Breast epithelium (tissue), 4 donors: ENCODE data around the gene VEPH1. TPM values are rescaled to one million over a fixed set of nuclear protein-coding genes. Genes with fewer than 3 reads are reported as not detected.

Experiments used
- DNase-seq, 2 donors: peaks; one replicate each; pipeline ENCODE4 v3.0.0-alpha.2; 2019; ENCODE audit warnings: low spot score in 2 of 2
- H3K27ac ChIP-seq, 2 donors: fragments of 200-600 bp; sonication (generic) in 1 of 2; one replicate each; pipeline ENCODE4 v1.5.1; 2016 to 2019; ENCODE audit warnings: mild to moderate bottlenecking in 1 of 2
- H3K27me3 ChIP-seq, 2 donors: fragments of 200-600 bp; sonication (generic) in 1 of 2; one replicate each; pipeline versions ENCODE4 v1.5.1 to v1.6.0; 2017 to 2019; ENCODE audit warnings: control low read depth in 1 of 2, mild to moderate bottlenecking in 1 of 2
- H3K36me3 ChIP-seq: fragments of 200-600 bp; one replicate; pipeline ENCODE4 v1.5.1; 2019
- H3K4me1 ChIP-seq, 2 donors: fragments of 200-600 bp; sonication (generic); one replicate each; pipeline ENCODE4 v1.5.1; 2016 to 2019; ENCODE audit warnings: control low read depth in 1 of 2
- H3K4me3 ChIP-seq, 3 donors: fragments of 200-600 bp; sonication (generic); 1 replicate in 2 of 3; 2 replicates in 1 of 3; pipeline ENCODE4 v1.5.1; 2016 to 2019; ENCODE audit warnings: mild to moderate bottlenecking in 3 of 3, moderate library complexity in 2 of 3
- H3K9me3 ChIP-seq, 2 donors: fragments of 200-600 bp; sonication (generic) in 1 of 2; one replicate each; pipeline ENCODE4 v1.5.1; 2016 to 2019; ENCODE audit warnings: control low read depth in 1 of 2
- POLR2A ChIP-seq: fragments of 450-650 bp; IDR thresholded peaks from one replicate; pipeline ENCODE4 v1.6.1; 2016; ENCODE audit warnings: antibody characterized with exemption, mild to moderate bottlenecking, moderate library complexity
- POLR2AphosphoS5 ChIP-seq, 3 donors: sonication (generic); formaldehyde crosslinking; IDR thresholded peaks; one replicate each; pipeline ENCODE4 v1.6.1; 2017; ENCODE audit warnings: antibody characterized with exemption in 3 of 3
- intact Hi-C: fragments of 100-400 bp; cut with DNase I; formaldehyde crosslinking; loops from one replicate; pipeline ENCODE4 v1.15.1; 2023; ENCODE audit warnings: low total_unique reads
- total RNA-seq, 3 donors: library from RNA; depleted of rRNA; stranded (reverse); fragments of >200 nt; gene quantifications; one replicate each; pipeline ENCODE4 v1.1.0, GENCODE V29; 2016
- TF ChIP-seq, protein P1 (sequence below), 3 donors: fragments of 450-650 bp; IDR thresholded peaks; one replicate each; pipeline ENCODE4 v1.5.1; 2016 to 2017; ENCODE audit warnings: antibody characterized with exemption in 3 of 3, mild to moderate bottlenecking in 3 of 3, moderate library complexity in 3 of 3

VEPH1 gene
- total RNA-seq, 3 donors from 2014 or later = under 0.01 to 20.9 (median 8.8) TPM

DNA sequence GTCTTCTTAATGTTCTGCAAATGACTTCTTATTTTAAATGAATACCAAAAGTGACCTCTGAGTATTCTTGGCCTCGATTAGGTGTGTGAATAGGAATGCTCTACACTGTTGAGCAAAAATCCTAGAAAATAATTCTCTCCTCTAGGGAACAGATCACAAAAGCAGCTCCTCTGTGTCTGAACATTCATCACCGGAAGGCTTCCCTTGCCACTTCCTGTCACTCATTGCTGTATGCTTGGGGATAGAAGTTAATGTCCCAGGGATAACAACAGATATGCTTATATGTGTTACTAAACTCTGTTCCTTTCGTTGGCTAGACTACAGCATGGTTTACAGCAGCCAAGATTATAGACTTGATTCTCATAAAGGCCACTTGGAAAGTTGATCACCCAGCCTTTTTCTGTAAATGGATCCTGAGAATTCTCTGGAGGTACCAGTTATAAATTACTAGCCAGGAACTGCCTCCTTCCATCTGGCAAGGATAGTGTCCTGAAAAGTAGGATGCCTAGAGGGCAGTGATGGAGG is 82.5 kb downstream of the VEPH1 start:
- no peak for DNase-seq
- no peaks in the 10 kb centered on the region for H3K4me1 ChIP-seq
- no peaks in the 10 kb centered on the region for H3K36me3 ChIP-seq
- H3K4me3 ChIP-seq = no peak overlapping the region
- no peaks in the 10 kb centered on the region for H3K9me3 ChIP-seq
- H3K27ac ChIP-seq = no peak overlapping the region
- no peaks in the 10 kb centered on the region for H3K27me3 ChIP-seq
- intact Hi-C loops = no loop called here
- TF ChIP-seq, protein P1, sequence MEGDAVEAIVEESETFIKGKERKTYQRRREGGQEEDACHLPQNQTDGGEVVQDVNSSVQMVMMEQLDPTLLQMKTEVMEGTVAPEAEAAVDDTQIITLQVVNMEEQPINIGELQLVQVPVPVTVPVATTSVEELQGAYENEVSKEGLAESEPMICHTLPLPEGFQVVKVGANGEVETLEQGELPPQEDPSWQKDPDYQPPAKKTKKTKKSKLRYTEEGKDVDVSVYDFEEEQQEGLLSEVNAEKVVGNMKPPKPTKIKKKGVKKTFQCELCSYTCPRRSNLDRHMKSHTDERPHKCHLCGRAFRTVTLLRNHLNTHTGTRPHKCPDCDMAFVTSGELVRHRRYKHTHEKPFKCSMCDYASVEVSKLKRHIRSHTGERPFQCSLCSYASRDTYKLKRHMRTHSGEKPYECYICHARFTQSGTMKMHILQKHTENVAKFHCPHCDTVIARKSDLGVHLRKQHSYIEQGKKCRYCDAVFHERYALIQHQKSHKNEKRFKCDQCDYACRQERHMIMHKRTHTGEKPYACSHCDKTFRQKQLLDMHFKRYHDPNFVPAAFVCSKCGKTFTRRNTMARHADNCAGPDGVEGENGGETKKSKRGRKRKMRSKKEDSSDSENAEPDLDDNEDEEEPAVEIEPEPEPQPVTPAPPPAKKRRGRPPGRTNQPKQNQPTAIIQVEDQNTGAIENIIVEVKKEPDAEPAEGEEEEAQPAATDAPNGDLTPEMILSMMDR (IDR thresholded peaks at IDR 0.05) = no peak
- no peak for TF ChIP-seq POLR2AphosphoS5 (IDR thresholded peaks at IDR 0.05)

GRCh38 chr3:157418104-157418503 is 85.1 kb downstream of the VEPH1 start:
- Histone ChIP-seq H3K4me3 (no peak overlapping the region), H3K27me3 (no peaks in the 10 kb centered on the region), H3K9me3 (no peaks in the 10 kb centered on the region), H3K36me3 (no peaks in the 10 kb centered on the region), H3K4me1 (no peaks in the 10 kb centered on the region), H3K27ac (no peak overlapping the region)
- intact Hi-C loops = no loop called here
- TF ChIP-seq, protein P1 (IDR thresholded peaks at IDR 0.05) = no peak
- TF ChIP-seq POLR2AphosphoS5 (IDR thresholded peaks at IDR 0.05) (no peak), POLR2A (no peak)
- DNase-seq = no peak

GRCh38 chr3:157417247-157417646 is 86.0 kb downstream of the VEPH1 start:
- intact Hi-C loops = no loop called here
- Histone ChIP-seq H3K9me3 (no peaks in the 10 kb centered on the region), H3K27me3 (no peaks in the 10 kb centered on the region), H3K4me1 (no peaks in the 10 kb centered on the region), H3K36me3 (no peaks in the 10 kb centered on the region), H3K27ac (no peak overlapping the region), H3K4me3 (no peak overlapping the region)
- DNase-seq = no peak
- TF ChIP-seq POLR2AphosphoS5 (IDR thresholded peaks at IDR 0.05) (no peak), POLR2A (no peak)
- TF ChIP-seq, protein P1 (IDR thresholded peaks at IDR 0.05) = no peak

- Histone ChIP-seq H3K4me3 (no peak overlapping the region), H3K27ac (no peak overlapping the region)
These were observed 86.7 kb downstream of the VEPH1 start for GRCh38 chr3:157416347-157417087.

GRCh38 chr3:157414861-157415260 is 88.4 kb downstream of the VEPH1 start:
- TF ChIP-seq, protein P1 (IDR thresholded peaks at IDR 0.05) = no peak
- no peak for TF ChIP-seq POLR2AphosphoS5 (IDR thresholded peaks at IDR 0.05)
- no peak for TF ChIP-seq POLR2A
- no peaks in the 10 kb centered on the region for H3K4me1 ChIP-seq
- H3K27ac ChIP-seq = no peak overlapping the region
- no peaks in the 10 kb centered on the region for H3K27me3 ChIP-seq
- H3K9me3 ChIP-seq = no peaks in the 10 kb centered on the region
- no peak for DNase-seq
- no peaks in the 10 kb centered on the region for H3K36me3 ChIP-seq
- no peak overlapping the region for H3K4me3 ChIP-seq
- intact Hi-C loops = no loop called here

More at GRCh38 chr3:157416347-157417087, 86.7 kb downstream of the VEPH1 start:
- Histone ChIP-seq H3K27me3 (no peaks in the 10 kb centered on the region), H3K4me1 (no peaks in the 10 kb centered on the region), H3K36me3 (no peaks in the 10 kb centered on the region), H3K9me3 (no peaks in the 10 kb centered on the region)
- intact Hi-C loops = no loop called here
- DNase-seq = no peak
- TF ChIP-seq POLR2A = no peak
- TF ChIP-seq, protein P1 (IDR thresholded peaks at IDR 0.05) = no peak
- TF ChIP-seq POLR2AphosphoS5 (IDR thresholded peaks at IDR 0.05) = no peak
